ENCODE measurements around the gene CHN1. TPM values are rescaled to one million over a fixed set of nuclear protein-coding genes. Genes with fewer than 3 reads are reported as not detected.
A peak's percentile ranks its signal among the peaks of the same experiment; 100 is the strongest.

Gene CHN1
- total RNA-seq, 2 donors from 2014 or later, result 9.8 to 16.6 TPM

DNA sequence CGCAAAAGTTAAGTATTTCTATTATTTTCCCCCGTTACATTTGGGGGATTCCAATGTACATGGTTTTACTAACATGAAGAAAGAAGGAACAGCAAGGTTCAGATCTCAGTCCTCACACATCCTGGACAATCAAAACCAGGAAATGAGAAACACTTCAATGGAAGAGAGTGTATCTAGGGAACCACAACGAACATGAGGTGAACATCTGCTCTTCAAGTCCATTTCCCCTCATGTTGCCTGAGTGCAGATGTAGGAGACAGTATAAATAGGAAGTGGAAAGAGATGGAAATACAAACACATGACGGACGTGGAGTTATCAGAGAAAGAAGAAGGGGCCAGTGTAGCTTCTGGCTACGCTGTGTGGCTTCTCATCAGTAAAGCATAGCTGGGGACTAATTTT lies 52.6 kb downstream of the CHN1 start:
- intact Hi-C loops (cut with DNase I), result no loop called here

DNA sequence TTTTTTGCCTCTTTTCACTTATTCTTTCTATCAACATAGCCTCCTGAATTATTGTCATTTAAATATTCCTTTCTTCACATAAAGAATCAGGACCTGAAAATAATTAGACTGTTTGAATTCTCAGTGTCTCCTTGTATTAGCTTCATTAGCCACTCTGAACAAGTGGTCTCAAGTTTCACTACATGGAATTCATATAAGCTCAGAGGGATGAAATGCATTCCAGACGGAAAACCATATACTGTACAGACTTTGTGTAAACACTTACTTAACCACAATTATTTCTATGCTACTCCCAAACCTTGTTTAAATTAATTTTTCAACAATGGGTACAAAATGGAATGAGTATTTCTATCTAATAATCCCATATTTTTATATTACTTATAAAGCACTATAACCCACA lies 53.4 kb downstream of the CHN1 start:
- DNase-seq (ENCODE audit: low spot score), result no peak
- intact Hi-C loops (cut with DNase I), result no loop called here

More for the DNA sequence above, 52.6 kb downstream of the CHN1 start:
- DNase-seq (ENCODE audit: low spot score), result no peak

DNA sequence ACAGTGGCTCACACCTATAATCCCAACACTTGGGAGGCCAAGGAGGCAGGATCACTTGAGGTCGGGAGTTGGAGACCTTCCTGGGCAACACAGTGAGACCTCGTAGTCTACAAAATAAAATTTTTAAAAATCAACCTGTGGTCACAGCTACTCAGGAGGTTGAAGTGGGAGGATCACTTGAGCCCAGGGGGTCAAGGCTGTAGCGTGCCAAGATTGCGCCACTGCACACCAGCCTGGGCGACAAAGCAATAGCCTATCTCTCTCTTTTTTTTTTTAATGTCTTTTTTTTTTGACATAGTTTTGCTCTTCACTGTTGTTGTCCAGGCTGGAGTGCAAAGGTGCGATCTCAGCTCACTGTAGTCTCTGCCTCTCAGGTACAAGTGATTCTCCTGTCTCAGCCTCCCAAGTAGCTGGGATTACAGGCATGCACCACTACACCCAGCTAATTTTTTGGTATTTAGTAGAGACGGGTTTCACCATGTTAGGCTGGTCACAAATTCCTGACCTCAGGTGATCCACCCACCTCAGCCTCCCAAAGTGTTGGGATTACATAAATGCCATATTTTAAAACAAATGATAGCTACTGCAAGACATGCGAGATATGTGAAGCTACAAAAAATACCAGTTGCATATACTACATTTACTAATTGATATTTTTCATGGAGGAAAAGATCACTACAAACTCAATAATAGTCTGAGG lies 55.0 kb downstream of the CHN1 start:
- DNase-seq (ENCODE audit: low spot score), result no peak
- intact Hi-C loops (cut with DNase I), result no loop called here

DNA sequence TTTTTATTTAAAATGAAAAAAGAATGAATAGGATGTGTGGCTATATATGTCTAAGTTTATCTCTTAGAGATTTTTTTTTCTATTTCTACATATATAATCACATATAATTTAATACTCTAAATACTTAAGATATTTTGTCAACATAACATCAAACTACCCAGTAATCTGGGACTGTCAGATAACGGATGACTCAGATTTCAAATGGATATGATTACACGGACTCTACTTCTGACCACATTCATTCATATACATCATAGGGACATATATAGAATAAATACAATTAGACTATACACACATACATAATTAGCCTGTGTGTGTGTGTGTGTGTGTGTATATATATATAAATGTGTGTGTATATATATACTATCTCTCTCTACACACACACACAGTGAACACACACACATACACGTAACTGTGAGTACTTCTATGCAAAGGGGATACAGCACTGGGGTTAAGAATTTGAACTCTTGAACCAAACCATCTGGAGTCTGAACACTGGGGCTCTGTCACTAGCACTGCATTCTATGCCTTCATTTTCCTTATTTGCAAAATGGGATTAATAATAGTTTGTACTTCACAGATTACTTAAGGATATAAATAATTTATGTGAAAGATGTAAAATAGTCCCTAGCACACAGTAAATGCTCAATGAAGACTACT lies 59.5 kb downstream of the CHN1 start:
- intact Hi-C loops (cut with DNase I), result no loop called here
- no peak for DNase-seq (ENCODE audit: low spot score)

GRCh38 chr2:174939046-174939445 lies 66.1 kb downstream of the CHN1 start:
- intact Hi-C loops (cut with DNase I), result no loop called here
- DNase-seq (ENCODE audit: low spot score), result no peak

- intact Hi-C loops (cut with DNase I), result no loop called here
Measured at GRCh38 chr2:174931724-174932123, 73.5 kb downstream of the CHN1 start.

GRCh38 chr2:174929786-174930185 lies 75.4 kb downstream of the CHN1 start:
- DNase-seq (ENCODE audit: low spot score), result no peak
- intact Hi-C loops (cut with DNase I), result no loop called here

More at GRCh38 chr2:174931724-174932123, 73.5 kb downstream of the CHN1 start:
- DNase-seq (ENCODE audit: low spot score), result no peak

DNA sequence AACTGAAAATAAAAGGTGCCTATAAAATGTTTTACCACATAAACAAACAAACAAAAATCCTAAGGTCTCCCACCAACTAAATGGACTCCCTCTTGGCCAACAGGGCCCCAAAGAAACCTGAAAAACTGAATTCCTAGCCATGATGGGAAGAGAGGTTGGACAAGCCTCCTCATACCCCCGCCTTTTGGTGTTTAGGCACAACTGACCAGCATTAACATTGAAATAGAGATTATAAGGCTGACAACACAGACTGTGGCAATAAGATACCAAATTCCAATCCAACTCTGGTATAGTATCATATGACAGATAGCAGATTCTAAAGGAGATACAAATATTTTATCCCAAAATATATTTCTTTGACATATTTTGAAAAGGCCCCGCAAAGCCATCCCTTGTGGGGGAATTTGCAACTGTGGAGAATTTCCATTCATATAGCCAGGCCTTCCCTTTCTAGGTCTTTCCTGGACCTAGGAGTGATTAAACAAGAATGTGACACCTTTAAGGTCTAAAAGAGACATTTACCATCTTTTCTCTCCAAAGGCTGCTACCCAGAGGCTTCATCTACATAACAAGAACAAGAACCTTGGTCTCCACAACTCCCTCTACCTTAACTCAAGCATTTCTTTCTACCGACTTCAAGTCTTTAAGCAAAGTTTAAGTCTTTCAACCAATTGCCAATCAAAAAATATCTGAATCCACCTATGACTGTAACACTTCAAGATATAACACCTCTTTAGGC lies 80.0 kb downstream of the CHN1 start:
- intact Hi-C loops (cut with DNase I), result no loop called here

GRCh38 chr2:174924061-174924693 lies 81.0 kb downstream of the CHN1 start:
- intact Hi-C loops (cut with DNase I), result no loop called here

More for the DNA sequence above, 80.0 kb downstream of the CHN1 start:
- no peak for DNase-seq (ENCODE audit: low spot score)

GRCh38 chr2:174919947-174920595 lies 85.1 kb downstream of the CHN1 start:
- intact Hi-C loops (cut with DNase I), result loop anchor here in 1 of 2 donors (5.0 kb wide), 1 partner anchor 458 kb away; no protein-coding TSS in a partner anchor
- DNase-seq (ENCODE audit: low spot score), result no peak

More at GRCh38 chr2:174924061-174924693, 81.0 kb downstream of the CHN1 start:
- no peak for DNase-seq (ENCODE audit: low spot score)

DNA sequence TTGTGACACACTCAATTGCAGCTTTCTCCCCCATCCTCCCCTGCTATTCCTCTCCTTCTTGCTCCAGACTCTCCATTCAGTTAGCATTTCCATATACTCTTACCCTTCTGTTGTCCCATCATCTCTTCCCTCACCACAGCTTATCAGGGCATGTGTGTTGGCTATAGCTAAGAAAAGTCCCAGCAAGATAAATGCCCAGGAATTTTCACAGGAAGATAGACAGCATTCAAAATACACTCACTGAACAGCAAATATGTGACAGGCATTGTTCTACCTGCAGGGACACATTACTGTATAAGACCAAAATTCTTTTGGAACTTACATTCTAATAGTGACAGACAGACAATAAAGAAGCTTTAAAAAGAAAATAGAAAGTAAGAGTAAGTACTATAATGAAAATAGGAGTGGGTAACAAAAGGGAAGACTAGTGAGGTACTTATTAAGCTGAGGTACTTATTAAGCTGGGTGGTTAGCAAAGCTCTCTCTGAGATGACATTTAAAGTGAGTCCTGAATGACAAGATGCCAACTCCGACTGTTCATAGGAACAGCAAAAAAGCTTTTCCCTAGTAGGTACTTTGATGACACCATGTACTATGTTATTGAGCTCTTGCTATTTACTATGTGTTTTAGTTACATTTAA lies 86.2 kb downstream of the CHN1 start:
- intact Hi-C loops (cut with DNase I), result loop anchor here in 1 of 2 donors (5.0 kb wide), 1 partner anchor 457 kb away; no protein-coding TSS in a partner anchor
- DNase-seq (ENCODE audit: low spot score), result no peak

GRCh38 chr2:174916270-174916930 lies 88.8 kb downstream of the CHN1 start:
- intact Hi-C loops (cut with DNase I), result loop anchor here in 1 of 2 donors (5.0 kb wide), 1 partner anchor 454 kb away; no protein-coding TSS in a partner anchor
- no peak for DNase-seq (ENCODE audit: low spot score)

- DNase-seq (ENCODE audit: low spot score), result peak; percentile 62
- intact Hi-C loops (cut with DNase I), result loop anchor here in 1 of 2 donors (5.0 kb wide), 1 partner anchor 453 kb away; no protein-coding TSS in a partner anchor
Measured at GRCh38 chr2:174914853-174915760, 90.1 kb downstream of the CHN1 start.

DNA sequence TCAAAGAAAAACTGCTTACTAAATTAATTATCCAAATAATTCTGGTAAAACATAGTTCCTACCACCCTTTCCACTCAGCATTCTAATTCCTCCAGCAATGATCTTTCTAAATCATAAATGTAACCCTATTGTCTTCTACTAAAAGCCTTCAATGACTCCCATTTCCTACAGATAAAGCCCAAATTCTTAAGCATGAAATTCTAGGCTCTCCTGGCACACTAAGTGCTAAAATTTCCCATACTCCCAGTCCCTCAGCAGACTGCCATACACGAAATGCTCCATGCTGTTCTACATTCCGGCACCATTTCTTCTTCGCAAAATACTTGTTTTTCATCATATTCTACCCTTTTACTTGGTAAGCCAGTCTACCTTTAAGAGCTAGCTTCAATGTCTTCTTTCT lies 96.9 kb downstream of the CHN1 start:
- DNase-seq (ENCODE audit: low spot score), result no peak
- intact Hi-C loops (cut with DNase I), result no loop called here

DNA sequence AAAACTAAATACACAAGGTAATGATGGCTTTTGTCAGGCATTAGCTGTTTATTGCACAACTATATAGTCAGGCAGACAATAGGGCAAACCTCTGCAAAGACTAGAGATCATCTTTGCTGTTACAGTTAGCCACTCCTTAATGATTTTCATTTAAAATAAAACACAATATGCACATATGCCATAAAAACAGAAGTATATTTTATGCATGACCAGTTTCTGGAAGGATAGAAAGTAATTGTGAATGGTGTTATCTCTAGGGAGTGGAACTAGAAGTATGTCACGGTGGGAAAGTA lies 102.0 kb downstream of the CHN1 start:
- intact Hi-C loops (cut with DNase I), result no loop called here
- DNase-seq (ENCODE audit: low spot score), result no peak

GRCh38 chr2:174902506-174903263 lies 102.5 kb downstream of the CHN1 start:
- no peak for DNase-seq (ENCODE audit: low spot score)
- intact Hi-C loops (cut with DNase I), result no loop called here

DNA sequence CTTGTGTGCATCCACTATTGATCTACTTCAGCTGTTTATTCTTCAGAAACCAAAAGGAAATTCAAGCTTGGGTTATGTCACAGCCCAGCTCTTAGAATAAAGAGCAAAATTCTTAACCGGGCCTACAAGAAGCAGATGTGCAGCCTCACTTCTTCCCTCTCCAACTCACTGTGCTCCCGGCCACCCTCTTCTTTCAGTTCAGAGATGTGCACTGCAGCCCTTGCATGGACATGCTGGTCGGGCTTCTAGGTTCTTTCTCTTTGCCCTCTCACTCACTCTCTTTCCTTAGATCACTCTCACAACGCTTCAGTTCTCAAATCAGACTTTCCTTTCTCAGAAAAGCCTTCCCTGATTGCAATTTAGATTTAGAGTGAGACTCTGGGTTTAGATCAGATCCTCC lies 104.1 kb downstream of the CHN1 start:
- no peak for DNase-seq (ENCODE audit: low spot score)
- intact Hi-C loops (cut with DNase I), result no loop called here
